Chondrocyte (in vitro differentiated cells): ENCODE results near the gene SV2C. TPM values are rescaled to one million over a fixed set of nuclear protein-coding genes. Genes with fewer than 3 reads are reported as not detected.

Experiments used
- DNase-seq: peaks from one replicate; pipeline ENCODE4 v3.0.0; 2021; ENCODE audit warnings: mixed read lengths, low spot score
- H3K27ac Mint-ChIP-seq: one replicate; pipeline ENCODE4 v1.8.0; 2021; ENCODE audit warnings: mild to moderate bottlenecking, moderate library complexity, mixed read lengths; ENCODE audit not compliant: unreplicated experiment
- H3K27me3 Mint-ChIP-seq: 2 replicates; pipeline ENCODE4 v1.8.0; 2021; ENCODE audit warnings: low read depth, mixed read lengths
- H3K36me3 Mint-ChIP-seq: 2 replicates; pipeline ENCODE4 v1.8.0; 2021; ENCODE audit warnings: low read depth, mixed read lengths
- H3K4me1 Mint-ChIP-seq: 2 replicates; pipeline ENCODE4 v1.8.0; 2021; ENCODE audit warnings: low read depth, mild to moderate bottlenecking, mixed read lengths
- H3K4me3 Mint-ChIP-seq: one replicate; pipeline ENCODE4 v1.8.0; 2021; ENCODE audit warnings: mild to moderate bottlenecking, moderate library complexity, mixed read lengths; ENCODE audit not compliant: unreplicated experiment
- H3K9me3 Mint-ChIP-seq: 2 replicates; pipeline ENCODE4 v1.8.0; 2021; ENCODE audit warnings: low read depth, mixed read lengths
- CTCF ChIP-seq: fragments of 200-600 bp; sonication (generic); IDR thresholded peaks from 2 replicates; pipeline ENCODE4 v1.5.0; 2021; ENCODE audit warnings: antibody characterized with exemption, mild to moderate bottlenecking, moderate library complexity
- total RNA-seq: library from RNA; stranded (reverse); gene quantifications from 3 replicates; pipeline ENCODE4 v1.2.1, GENCODE V29; 2021

Gene SV2C
- total RNA-seq, 1 donor from 2014 or later: 0.02 TPM

DNA sequence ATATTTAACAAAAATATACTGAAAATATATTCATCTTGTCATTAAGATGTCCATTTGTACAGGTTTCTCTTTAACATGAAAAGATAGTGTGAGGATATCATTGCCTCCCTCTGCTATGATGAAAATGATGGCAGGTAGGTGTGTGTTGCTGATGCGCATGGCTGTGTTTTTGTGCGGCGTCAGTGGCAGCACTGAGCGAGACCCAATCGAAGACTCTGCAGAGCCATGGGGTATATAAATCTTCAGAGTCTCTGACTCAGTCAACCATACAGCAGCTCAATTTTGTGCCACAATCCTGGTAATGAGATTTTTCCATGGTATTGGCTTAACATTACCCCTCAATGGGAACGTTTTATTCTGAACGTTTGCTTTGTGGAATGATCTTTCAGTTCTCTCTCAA is 166.4 kb downstream of the SV2C start:
- Mint-ChIP-seq H3K27me3 (peaks cover 10% of the 10 kb centered on the region), H3K4me3 (no peak overlapping the region), H3K9me3 (no peaks in the 10 kb centered on the region), H3K27ac (no peak overlapping the region), H3K4me1 (no peaks in the 10 kb centered on the region), H3K36me3 (no peaks in the 10 kb centered on the region)
- DNase-seq: no peak
- no peak for TF ChIP-seq CTCF

DNA sequence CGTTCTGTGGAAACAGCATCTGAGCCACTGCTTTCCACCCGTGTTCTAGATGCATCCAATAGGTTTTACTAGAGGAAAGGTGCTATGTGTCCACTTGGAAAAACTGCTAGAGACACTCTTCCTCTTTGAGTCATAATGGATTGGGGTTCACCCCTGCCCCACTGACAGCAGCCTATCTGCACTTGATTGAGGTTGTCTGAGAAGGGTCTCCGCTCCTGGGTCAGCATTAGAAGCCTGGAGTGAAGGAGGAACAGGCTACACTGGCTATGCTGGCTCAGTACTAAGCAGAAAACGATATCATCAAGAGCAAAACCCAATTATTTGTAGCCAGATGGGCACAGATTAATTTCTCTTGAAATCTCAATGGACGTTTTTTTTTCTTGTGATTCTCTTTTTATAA is 167.3 kb downstream of the SV2C start:
- Mint-ChIP-seq H3K4me3 (no peak overlapping the region), H3K27me3 (peaks cover 10% of the 10 kb centered on the region), H3K4me1 (no peaks in the 10 kb centered on the region), H3K36me3 (no peaks in the 10 kb centered on the region), H3K9me3 (no peaks in the 10 kb centered on the region), H3K27ac (no peak overlapping the region)
- no peak for TF ChIP-seq CTCF
- DNase-seq: no peak

DNA sequence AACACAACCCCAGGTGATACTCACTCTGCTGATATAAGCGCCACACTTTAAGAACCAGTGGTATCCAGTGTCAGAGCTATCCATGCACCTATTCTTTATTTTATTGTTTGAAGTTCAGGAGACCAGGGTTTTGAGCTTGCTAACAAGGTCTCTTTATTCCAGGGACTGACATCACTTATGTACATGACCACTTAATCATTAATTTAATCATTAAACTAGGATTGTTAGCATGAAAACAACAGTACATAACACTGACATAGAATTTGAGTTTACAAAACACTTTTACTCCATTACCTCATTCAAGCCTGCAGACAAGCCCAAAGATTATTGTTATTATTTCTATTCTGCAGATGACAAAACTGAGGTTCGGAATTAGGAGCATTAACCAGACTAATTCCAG is 168.5 kb downstream of the SV2C start:
- Mint-ChIP-seq H3K36me3 (no peaks in the 10 kb centered on the region), H3K27me3 (peaks cover 15% of the 10 kb centered on the region), H3K4me3 (no peak overlapping the region), H3K4me1 (peaks cover 6% of the 10 kb centered on the region), H3K27ac (no peak overlapping the region), H3K9me3 (no peaks in the 10 kb centered on the region)
- no peak for TF ChIP-seq CTCF
- no peak for DNase-seq

DNA sequence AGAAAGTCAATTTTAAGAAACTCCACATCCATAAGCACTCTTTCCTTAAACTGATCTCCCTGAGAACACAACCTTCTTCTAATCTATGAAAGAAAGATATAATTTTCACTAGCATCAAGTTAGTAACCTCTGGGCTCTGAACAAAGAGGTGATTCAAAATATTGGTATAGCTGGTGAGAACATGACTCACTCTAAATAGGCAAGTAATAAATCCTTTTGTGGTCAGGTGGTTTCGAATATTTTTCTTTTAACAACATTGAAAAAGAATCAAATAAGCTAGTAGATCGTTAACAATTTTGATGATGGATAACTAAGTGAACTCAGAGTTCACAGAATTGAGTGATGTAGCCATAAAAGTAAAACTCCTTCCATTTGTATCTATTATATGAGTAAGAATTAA is 169.3 kb downstream of the SV2C start:
- peaks cover 15% of the 10 kb centered on the region for H3K27me3 Mint-ChIP-seq
- H3K27ac Mint-ChIP-seq: no peak overlapping the region
- no peaks in the 10 kb centered on the region for H3K36me3 Mint-ChIP-seq
- no peak for TF ChIP-seq CTCF
- H3K4me3 Mint-ChIP-seq: no peak overlapping the region
- DNase-seq: no peak
- H3K9me3 Mint-ChIP-seq: no peaks in the 10 kb centered on the region
- H3K4me1 Mint-ChIP-seq: peaks cover 6% of the 10 kb centered on the region

DNA sequence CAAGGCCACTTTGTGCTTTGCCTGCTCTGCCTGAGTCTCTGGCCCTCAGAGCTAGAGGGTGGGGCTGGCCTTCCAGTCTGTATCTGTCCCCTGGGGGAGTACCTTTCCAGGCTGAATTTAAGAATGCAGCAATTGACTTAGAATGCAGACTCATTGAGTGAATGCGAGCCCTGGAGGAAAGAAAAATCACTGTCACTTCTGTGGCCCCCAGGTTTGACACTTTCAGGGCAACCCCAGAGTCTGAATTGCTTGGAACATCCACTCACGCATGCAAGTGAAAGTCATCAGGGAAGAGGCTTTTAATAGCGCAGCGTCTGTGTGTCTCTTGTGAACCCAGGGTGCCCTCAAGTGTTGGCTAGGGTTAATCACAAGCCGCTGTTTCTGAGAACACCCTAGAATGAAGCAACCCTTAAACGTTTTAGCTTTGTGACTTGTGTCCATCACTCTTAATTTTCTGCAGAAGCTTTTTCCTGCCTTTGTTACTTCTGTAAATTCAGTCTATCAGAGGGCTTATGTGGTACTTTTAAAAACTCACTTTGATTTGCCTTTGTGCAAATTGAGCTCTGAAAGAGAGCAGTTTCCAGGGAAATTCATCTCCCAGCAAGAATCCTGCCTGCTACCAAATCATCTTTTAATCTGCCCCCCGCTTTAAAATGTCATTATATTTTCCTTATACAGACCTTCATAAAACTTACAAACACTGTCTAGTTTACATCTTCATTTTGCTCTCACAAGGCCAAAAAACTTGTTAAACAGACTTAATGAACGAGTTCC is 173.1 kb downstream of the SV2C start:
- Mint-ChIP-seq H3K27me3 (peaks cover 10% of the 10 kb centered on the region), H3K4me1 (peaks cover 6% of the 10 kb centered on the region), H3K9me3 (peaks cover 4% of the 10 kb centered on the region), H3K4me3 (no peak overlapping the region), H3K36me3 (no peaks in the 10 kb centered on the region), H3K27ac (no peak overlapping the region)
- no peak for DNase-seq
- peak; percentile 87 for TF ChIP-seq CTCF
